Gastrocnemius medialis (tissue), 4 donors: ENCODE measurements around the gene GTPBP8. TPM values are rescaled to one million over a fixed set of nuclear protein-coding genes. Genes with fewer than 3 reads are reported as not detected.
A peak's percentile ranks its signal among the peaks of the same experiment; 100 is the strongest.

Experiments used
- ATAC-seq, 2 donors: fragments of 150-250 bp; one replicate each; pipeline ENCODE4 v1.9.1; 2016
- DNase-seq, 2 donors: peaks; one replicate each; pipeline ENCODE4 v3.0.0-alpha.2; 2019
- H3K27ac ChIP-seq, 4 donors: fragments of 200-600 bp; sonication (generic); 1 replicate in 1 of 4; 2 replicates in 3 of 4; pipeline ENCODE4 v1.5.1; 2016 to 2018; ENCODE audit warnings: mild to moderate bottlenecking in 2 of 4, moderate library complexity in 1 of 4
- H3K27me3 ChIP-seq, 3 donors: fragments of 200-600 bp; sonication (generic) in 2 of 3; 1 replicate in 1 of 3; 2 replicates in 2 of 3; pipeline versions ENCODE4 v1.5.1 to v1.6.0; 2016 to 2019; ENCODE audit warnings: mild to moderate bottlenecking in 1 of 3, moderate library complexity in 1 of 3
- H3K36me3 ChIP-seq, 2 donors: fragments of 200-600 bp; sonication (generic) in 1 of 2; one replicate each; pipeline ENCODE4 v1.5.1; 2017 to 2018
- H3K4me1 ChIP-seq, 2 donors: fragments of 200-600 bp; sonication (generic) in 1 of 2; one replicate each; pipeline ENCODE4 v1.5.1; 2016 to 2017; ENCODE audit warnings: mild to moderate bottlenecking in 2 of 2
- H3K4me3 ChIP-seq, 4 donors: fragments of 200-600 bp; sonication (generic) in 3 of 4; 1 replicate in 1 of 4; 2 replicates in 3 of 4; pipeline ENCODE4 v1.5.1; 2016 to 2019; ENCODE audit warnings: mild to moderate bottlenecking in 2 of 4
- H3K9me3 ChIP-seq, 3 donors: fragments of 200-600 bp; sonication (generic) in 2 of 3; 1 replicate in 1 of 3; 2 replicates in 2 of 3; pipeline ENCODE4 v1.5.1; 2016 to 2019
- POLR2A ChIP-seq, 2 donors: fragments of 450-650 bp; IDR thresholded peaks; one replicate each; pipeline ENCODE4 v1.6.1; 2017; ENCODE audit warnings: antibody characterized with exemption in 2 of 2, mild to moderate bottlenecking in 2 of 2, moderate library complexity in 2 of 2
- in situ Hi-C, 4 donors: fragments of 200-750 bp; cut with MboI; loops; one replicate each; pipeline versions ENCODE4 v1.15.0 to v1.8.0; 2017; ENCODE audit warnings: low sequenced_read_pairs in 4 of 4
- intact Hi-C: fragments of 100-400 bp; cut with DNase I; formaldehyde crosslinking; loops from one replicate; pipeline ENCODE4 v1.15.1; 2023; ENCODE audit warnings: low total_unique reads
- total RNA-seq, 4 donors: library from RNA; depleted of rRNA; stranded (reverse); fragments of >200 nt; gene quantifications; one replicate each; pipeline versions ENCODE4 v1.1.0 to v1.2.3, GENCODE V29; 2016
- TF ChIP-seq, protein P1 (sequence below), 5 experiments: fragments of 450-650 bp in 3 of 5; fragments of 200-600 bp in 2 of 5; sonication (generic) in 2 of 5; IDR thresholded peaks in 4 of 5; conservative IDR thresholded peaks in 1 of 5; 1 replicate in 4 of 5; 2 replicates in 1 of 5; pipeline ENCODE4 v1.5.1; 2016 to 2019; ENCODE audit warnings: antibody characterized with exemption in 5 of 5, mild to moderate bottlenecking in 3 of 5, moderate library complexity in 3 of 5

GTPBP8 gene
- total RNA-seq, 4 donors from 2014 or later: 21.4 to 78.3 (median 40.7) TPM

DNA sequence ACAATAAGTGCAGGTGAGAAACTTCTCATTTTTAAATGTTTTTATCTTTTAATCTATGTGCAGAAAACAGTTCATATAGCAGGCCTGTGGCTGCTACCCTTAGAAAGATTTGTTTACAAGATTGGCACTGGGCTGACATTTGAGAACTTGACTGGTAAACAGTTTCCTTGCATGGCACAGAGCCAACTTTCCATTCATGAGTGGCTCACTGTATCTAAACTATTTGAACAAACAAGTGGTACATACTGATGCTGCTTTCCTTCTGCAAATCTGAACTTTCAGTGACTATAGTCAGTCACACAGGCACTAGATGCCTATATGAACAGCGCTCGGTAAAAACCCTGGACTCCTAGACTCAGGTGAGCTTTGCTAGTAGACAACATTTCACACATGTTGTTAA lies 6.3 kb upstream of the GTPBP8 start:
- intact Hi-C loops: loop anchor here (5.0 kb wide), 1 partner anchor 247 kb away; no protein-coding TSS in a partner anchor
- Histone ChIP-seq H3K36me3 (no peaks in the 10 kb centered on the region), H3K27me3 (no peaks in the 10 kb centered on the region), H3K27ac (peak overlapping the region in 2 of 4 donors; percentile 7 to 52), H3K4me1 (peaks cover 0 to 11% of the 10 kb centered on the region in 2 donors), H3K4me3 (no peak overlapping the region), H3K9me3 (no peaks in the 10 kb centered on the region)
- in situ Hi-C loops: loop anchor here in 3 of 4 donors (10.0 kb wide), 2 partner anchors 250 to 340 kb away; partner anchors contain the start of gene CCDC80 (in 2 of the 3)
- TF ChIP-seq, protein P1, sequence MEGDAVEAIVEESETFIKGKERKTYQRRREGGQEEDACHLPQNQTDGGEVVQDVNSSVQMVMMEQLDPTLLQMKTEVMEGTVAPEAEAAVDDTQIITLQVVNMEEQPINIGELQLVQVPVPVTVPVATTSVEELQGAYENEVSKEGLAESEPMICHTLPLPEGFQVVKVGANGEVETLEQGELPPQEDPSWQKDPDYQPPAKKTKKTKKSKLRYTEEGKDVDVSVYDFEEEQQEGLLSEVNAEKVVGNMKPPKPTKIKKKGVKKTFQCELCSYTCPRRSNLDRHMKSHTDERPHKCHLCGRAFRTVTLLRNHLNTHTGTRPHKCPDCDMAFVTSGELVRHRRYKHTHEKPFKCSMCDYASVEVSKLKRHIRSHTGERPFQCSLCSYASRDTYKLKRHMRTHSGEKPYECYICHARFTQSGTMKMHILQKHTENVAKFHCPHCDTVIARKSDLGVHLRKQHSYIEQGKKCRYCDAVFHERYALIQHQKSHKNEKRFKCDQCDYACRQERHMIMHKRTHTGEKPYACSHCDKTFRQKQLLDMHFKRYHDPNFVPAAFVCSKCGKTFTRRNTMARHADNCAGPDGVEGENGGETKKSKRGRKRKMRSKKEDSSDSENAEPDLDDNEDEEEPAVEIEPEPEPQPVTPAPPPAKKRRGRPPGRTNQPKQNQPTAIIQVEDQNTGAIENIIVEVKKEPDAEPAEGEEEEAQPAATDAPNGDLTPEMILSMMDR (IDR thresholded peaks at IDR 0.05 in 4 of 5, conservative IDR thresholded peaks at IDR 0.05 in 1 of 5): no peak
- TF ChIP-seq POLR2A (IDR thresholded peaks at IDR 0.05): no peak
- ATAC-seq: peak; percentile 53 to 92
- DNase-seq: peak; percentile 17 to 34

DNA sequence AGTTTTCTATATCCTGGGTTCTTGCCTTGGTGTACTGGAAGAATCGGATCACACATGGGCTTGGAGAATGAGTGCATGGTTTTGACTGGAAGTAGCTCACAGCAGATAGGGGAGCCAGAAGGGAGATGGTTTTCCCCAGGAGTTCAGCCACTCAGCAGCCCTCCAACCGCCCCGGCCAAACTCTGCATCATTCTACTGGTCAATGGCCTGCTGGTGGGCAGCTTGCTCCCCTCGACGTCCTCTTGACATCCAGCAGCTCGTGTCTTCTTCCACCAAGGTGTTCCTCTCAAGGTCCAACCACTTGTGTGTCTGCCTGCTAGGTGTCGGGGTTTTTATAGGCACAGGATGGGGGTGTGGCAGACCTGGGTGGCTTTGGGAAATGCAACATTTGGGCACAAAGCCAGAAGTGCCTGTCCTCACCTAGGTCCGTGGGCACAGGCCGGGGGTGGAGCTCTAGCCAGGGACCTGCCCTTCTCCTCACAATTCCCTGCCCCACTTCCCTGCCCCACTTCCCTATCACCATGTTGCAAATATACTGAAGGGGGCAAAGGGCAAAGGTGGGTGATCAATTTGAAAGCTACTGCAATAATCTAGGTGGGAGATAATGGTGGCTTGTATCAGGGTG lies 3.0 kb upstream of the GTPBP8 start:
- in situ Hi-C loops (loop anchor here in 3 of 4 donors (5.0 to 10.0 kb wide), 3 partner anchors 253 to 346 kb away; partner anchors contain the start of gene CCDC80 (in 3 of the 3)), intact Hi-C loops (no loop called here)
- peaks cover 17 to 30% of the 10 kb centered on the region in 2 donors for H3K4me1 ChIP-seq
- H3K9me3 ChIP-seq: no peaks in the 10 kb centered on the region
- no peaks in the 10 kb centered on the region for H3K36me3 ChIP-seq
- no peak overlapping the region for H3K27ac ChIP-seq
- no peak for DNase-seq
- no peak overlapping the region for H3K4me3 ChIP-seq
- no peak for ATAC-seq
- H3K27me3 ChIP-seq: no peaks in the 10 kb centered on the region
- TF ChIP-seq, protein P1 (IDR thresholded peaks at IDR 0.05 in 4 of 5, conservative IDR thresholded peaks at IDR 0.05 in 1 of 5): no peak
- no peak for TF ChIP-seq POLR2A (IDR thresholded peaks at IDR 0.05)

DNA sequence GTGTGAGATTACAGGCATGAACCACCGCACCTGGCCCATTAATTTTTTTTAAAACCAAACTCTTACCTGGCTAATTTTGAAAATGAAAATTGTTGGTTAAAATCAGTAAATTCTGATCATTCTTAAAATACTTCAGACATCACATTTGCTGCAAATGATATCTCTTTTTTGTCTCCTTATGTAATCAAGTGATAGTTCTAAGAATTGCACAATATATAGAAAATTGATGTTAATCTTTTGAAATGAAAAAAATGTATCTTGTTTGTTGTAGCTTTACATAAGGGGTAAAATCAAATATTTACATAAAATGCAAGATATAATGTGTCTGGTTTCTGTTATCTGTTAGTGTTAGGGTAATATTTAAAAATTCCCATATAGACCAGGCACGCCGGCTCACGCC lies 5.0 kb downstream of the GTPBP8 start:
- Histone ChIP-seq H3K27me3 (no peaks in the 10 kb centered on the region), H3K36me3 (peaks cover 2 to 26% of the 10 kb centered on the region in 2 donors), H3K9me3 (no peaks in the 10 kb centered on the region), H3K27ac (no peak overlapping the region), H3K4me1 (peaks cover 17% of the 10 kb centered on the region in 2 donors), H3K4me3 (no peak overlapping the region)
- intact Hi-C loops: no loop called here
- DNase-seq (no peak), ATAC-seq (no peak)
- in situ Hi-C loops: no loop called here
- no peak for TF ChIP-seq POLR2A (IDR thresholded peaks at IDR 0.05)
- TF ChIP-seq, protein P1 (IDR thresholded peaks at IDR 0.05 in 4 of 5, conservative IDR thresholded peaks at IDR 0.05 in 1 of 5): no peak

DNA sequence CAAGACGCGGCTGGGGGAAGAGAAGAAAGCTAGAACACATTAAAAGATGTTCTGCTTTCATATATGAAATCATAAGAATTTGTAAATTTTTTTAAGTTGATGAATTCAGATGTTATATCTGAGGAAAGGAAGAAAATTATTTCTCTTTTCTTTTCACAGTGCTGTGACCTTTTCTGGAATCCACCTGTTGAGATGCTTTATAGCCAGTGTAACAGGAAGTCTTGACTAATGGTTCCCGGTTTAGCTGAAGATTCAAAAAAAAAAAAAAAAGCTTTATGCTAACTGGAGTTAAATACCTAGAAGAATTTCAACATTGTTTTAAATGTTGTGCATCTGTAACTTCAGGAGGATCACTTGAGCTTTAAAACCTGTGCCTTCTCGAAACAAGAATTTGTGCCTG lies 9.9 kb downstream of the GTPBP8 start:
- intact Hi-C loops: no loop called here

More for the DNA sequence above, 9.9 kb downstream of the GTPBP8 start:
- Histone ChIP-seq H3K27me3 (no peaks in the 10 kb centered on the region), H3K9me3 (no peaks in the 10 kb centered on the region), H3K4me1 (no peaks in the 10 kb centered on the region), H3K4me3 (no peak overlapping the region), H3K27ac (no peak overlapping the region), H3K36me3 (peaks cover 4 to 66% of the 10 kb centered on the region in 2 donors)
- no peak for ATAC-seq
- no peak for TF ChIP-seq POLR2A (IDR thresholded peaks at IDR 0.05)
- TF ChIP-seq, protein P1 (IDR thresholded peaks at IDR 0.05 in 4 of 5, conservative IDR thresholded peaks at IDR 0.05 in 1 of 5): no peak
- in situ Hi-C loops: loop anchor here in 1 of 4 donors (25.0 kb wide), 1 partner anchor 1062 kb away; the partner anchor contains the start of genes CCDC191 and QTRT2
- no peak for DNase-seq
